AG08396 (cell line): ENCODE results near the gene LTBP4.
"Not testable (repeated sequence)": the region's sequence is repeated elsewhere in the genome, so short reads cannot be mapped to it uniquely, and the experiment has no call there.

Experiments
- DNase-seq: peaks from one replicate; pipeline ENCODE4 v3.0.0; 2012; ENCODE audit warnings: low spot score, mixed read lengths

Gene LTBP4

DNA sequence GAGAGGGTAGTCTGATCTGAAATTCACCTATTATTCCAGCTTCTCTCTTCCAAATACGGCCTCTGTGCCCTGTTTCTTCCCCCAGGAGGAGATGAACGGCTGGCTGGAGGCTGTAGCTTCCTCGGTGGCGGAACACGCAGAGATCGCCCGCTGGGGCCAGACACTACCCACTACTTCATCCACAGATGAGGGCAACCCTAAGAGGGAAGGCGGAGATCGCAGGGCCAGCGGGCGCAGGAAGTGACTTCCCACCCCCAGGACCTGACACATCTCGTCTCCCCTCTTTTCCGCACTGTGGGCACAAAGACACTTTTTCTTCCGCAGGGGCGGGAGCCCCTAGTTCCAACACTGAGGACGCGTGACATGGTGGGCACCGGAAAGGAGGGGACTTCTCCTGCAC, 25.8 kb upstream of the LTBP4 start:
- no peak for DNase-seq

DNA sequence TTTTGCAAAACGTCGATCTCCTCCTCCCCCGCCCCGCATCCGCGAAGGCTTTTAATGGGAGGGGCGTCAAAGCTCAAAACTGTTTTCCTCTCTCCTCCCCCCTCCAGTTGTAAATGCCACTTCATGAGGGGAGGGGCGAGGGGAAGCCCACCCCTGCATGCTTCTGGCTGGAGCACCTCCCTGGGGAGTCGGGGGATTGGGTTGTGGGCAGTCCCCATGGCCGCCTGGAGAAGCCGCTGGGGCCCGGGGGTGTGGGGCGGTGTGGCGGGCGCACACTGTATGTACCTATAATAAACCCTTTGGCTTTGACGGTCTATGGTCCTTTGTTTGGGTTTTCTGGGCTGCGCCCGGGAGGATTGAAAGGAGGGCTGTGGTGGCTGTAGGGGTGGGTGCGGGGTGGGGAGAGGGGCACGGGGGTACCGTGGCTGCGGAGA, 25.0 kb upstream of the LTBP4 start:
- DNase-seq, result no peak

GRCh38 chr19:40576585-40577451, 24.4 kb upstream of the LTBP4 start, which contains the start of gene SHKBP1:
Gene SHKBP1, plus strand, starts transcription at chr19:40576873. Its CDS starts 27 bp downstream, at chr19:40576900.
- peak; percentile 99 for DNase-seq

GRCh38 chr19:40578442-40578908, 22.7 kb upstream of the LTBP4 start:
- DNase-seq, result no peak

- DNase-seq, result no peak
Measured at GRCh38 chr19:40580619-40581018, 20.6 kb upstream of the LTBP4 start.

GRCh38 chr19:40581531-40581930, 19.6 kb upstream of the LTBP4 start:
- DNase-seq, result no peak

- DNase-seq, result no peak
Measured at GRCh38 chr19:40582467-40582866, 18.7 kb upstream of the LTBP4 start.

- no peak for DNase-seq
Measured at GRCh38 chr19:40583283-40583682, 17.9 kb upstream of the LTBP4 start.

DNA sequence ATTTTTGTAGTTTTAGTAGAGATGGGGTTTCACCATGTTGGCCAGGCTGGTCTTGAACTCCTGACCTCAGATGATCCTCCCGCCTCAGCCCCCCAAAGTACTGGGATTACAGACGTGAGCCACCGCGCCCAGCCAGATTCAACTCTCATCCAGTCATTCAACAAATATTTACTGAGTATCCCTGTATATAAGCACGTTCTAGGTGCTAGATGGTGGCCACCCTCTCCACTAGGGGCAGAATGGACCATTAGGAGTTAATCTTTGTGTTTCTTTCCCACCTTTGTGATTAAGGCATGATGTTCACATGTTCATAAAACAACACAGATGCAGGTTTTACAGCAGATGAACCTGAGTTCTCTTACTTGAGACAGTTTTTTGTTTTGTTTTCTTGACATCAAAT, 17.2 kb upstream of the LTBP4 start:
- no peak for DNase-seq

DNA sequence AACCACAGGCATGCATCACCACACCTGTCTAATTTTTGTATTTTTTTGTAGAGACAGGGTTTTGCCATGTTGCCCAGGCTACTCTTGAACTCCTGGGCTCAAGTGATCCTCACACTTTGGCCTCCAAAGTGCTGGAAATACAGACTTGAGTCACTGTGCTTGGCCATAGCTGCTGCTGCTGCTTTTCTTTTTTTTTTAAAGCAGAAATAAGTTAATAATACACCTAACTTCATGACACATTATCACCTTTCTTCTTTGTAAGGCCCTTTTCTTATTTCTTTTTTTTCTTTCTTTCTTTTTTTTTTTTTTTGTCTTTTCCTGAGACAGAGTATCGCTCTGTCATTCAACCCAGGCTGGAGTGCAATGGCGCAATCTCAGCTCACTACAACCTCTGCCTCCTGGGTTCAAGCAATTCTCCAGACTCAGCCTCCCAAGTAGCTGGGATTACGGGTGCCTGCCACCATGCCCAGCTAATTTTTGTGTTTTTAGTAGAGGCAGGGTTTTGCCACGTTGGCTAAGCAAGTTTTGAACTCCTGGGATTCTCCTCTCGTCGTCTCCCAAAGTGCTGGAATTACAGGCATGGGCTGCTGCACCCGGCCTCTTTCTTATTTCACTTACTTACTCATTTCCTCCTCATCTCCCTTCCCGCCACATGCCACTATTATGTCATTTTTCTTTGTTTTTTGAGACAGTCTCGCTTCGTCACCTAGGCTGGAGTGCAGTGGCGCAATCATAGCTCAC, 15.8 kb upstream of the LTBP4 start:
- DNase-seq, result no peak

DNA sequence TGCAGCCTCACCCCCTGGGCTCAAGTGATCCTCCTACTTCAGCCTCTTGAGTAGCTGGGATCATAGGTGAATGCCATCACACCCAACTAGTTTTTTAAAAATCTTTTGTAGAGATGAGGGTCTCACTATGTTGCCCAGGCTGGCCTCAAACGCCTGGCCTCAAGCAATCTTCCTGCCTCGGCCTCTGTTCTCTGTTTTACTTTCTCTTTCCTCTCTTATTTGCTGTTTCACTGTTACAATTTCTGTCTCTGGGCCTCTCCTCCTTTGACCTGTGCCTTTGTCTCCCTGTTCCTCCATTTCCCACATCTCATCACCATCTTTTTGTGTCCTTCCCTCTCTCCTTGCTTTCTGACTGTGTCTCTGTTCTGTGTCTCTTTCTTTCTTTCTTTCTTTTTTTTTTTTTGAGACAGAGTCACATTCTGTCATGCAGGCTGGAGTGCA, 15.2 kb upstream of the LTBP4 start:
- no peak for DNase-seq

- no peak for DNase-seq
Measured at GRCh38 chr19:40586611-40587010, 14.6 kb upstream of the LTBP4 start.

- no peak for DNase-seq
Measured at GRCh38 chr19:40588110-40588854, 12.9 kb upstream of the LTBP4 start.

- no peak for DNase-seq
Measured at GRCh38 chr19:40588926-40589569, 12.1 kb upstream of the LTBP4 start.

GRCh38 chr19:40589591-40590429, 11.4 kb upstream of the LTBP4 start:
- DNase-seq, result no peak

GRCh38 chr19:40590464-40591265, 10.5 kb upstream of the LTBP4 start:
- DNase-seq, result no peak

DNA sequence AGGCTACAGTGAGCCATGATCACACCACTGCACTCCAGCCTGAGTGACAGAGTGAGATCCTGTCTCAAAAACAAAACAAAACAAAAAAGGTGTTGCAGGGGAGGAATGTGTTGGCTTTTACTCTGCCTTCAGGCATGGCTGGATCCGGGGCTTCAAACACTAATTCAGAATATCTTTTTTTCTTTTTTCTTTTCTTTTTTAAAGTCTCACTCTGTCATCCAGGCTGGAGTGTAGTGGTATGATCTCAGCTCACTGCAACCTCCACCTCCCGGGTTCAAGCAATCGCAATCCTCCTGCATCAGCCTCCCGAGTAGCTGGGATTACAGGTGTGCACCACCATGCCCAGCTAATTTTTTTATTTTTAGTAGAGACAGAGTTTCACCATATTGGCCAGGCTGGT, 9.4 kb upstream of the LTBP4 start:
- not testable (repeated sequence) for DNase-seq

DNA sequence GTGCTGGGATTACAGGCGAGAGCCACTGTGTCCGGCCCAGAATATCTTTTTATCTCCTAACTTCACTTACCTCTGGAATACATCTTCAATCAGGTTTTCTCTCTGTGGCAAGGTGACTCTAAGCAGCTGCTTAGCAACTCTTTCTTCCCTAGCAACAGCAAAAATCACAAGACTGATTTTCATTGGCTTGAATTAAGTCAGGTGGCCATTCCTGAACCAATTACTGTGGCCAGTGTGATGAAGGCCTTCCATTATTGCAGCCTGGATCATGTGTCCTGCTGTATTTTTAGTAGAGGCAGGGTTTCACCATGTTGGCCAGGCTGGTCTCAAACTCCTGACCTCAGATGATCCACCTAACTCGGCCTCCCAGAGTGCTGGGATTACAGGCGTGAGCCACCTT, 9.0 kb upstream of the LTBP4 start:
- peak; percentile 74 for DNase-seq

GRCh38 chr19:40594255-40594654, 6.9 kb upstream of the LTBP4 start:
- DNase-seq, result peak; percentile 59

DNA sequence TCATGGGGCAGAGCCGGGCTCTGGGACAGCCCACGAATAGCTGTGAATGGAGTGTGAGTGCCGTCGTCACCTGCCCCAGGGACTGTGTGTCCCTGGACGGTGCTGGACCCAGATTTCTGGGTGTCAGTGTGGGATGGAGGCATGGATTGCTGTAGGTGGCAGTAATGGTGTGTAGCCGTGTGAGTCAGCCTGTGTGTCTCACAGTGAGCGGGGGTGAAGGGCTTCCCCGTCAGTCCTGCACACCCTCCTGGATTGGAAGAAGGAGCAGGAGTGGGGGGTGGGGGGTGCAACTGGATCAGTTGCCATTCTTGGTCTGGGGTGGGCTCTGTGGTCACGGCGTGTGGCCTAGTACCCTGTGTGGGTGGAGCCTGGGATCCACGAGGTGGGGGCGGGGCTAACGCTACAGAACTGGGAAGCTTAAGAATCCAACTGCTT, 6.5 kb upstream of the LTBP4 start:
- DNase-seq, result peak; percentile 82
